NCI-H460 (cell line): Measurements from ENCODE around the gene DEGS2. TPM values are rescaled to one million over a fixed set of nuclear protein-coding genes. Genes with fewer than 3 reads are reported as not detected.

Experiments
- DNase-seq: peaks from one replicate; pipeline ENCODE4 v3.0.0-alpha.2; 2016; ENCODE audit warnings: low read depth; ENCODE audit errors: extremely low read depth
- total RNA-seq: library from RNA; depleted of rRNA; stranded (reverse); fragments of >200 nt; shearing (Covaris generic); gene quantifications from 2 replicates; pipeline ENCODE4 v1.2.3, GENCODE V29; 2014

The DEGS2 gene
- total RNA-seq, 1 experiment from 2014 or later, result 0.54 TPM

GRCh38 chr14:100117633-100118395 lies 41.6 kb downstream of the DEGS2 start:
- DNase-seq, result no peak

GRCh38 chr14:100117026-100117425 lies 42.4 kb downstream of the DEGS2 start:
- no peak for DNase-seq

- DNase-seq, result no peak
Observed at GRCh38 chr14:100116134-100116533, 43.3 kb downstream of the DEGS2 start.

- DNase-seq, result no peak
Observed at GRCh38 chr14:100115726-100116125, 43.7 kb downstream of the DEGS2 start.

- no peak for DNase-seq
Observed at GRCh38 chr14:100115236-100115635, 44.2 kb downstream of the DEGS2 start.

GRCh38 chr14:100114109-100114765 lies 45.2 kb downstream of the DEGS2 start:
- no peak for DNase-seq

GRCh38 chr14:100111931-100112704 lies 47.3 kb downstream of the DEGS2 start:
- DNase-seq, result no peak

- DNase-seq, result no peak
Observed at GRCh38 chr14:100110816-100111215, 48.6 kb downstream of the DEGS2 start.

GRCh38 chr14:100109594-100109955 lies 49.9 kb downstream of the DEGS2 start:
- DNase-seq, result no peak

GRCh38 chr14:100108840-100109593 lies 50.4 kb downstream of the DEGS2 start:
- DNase-seq, result no peak

- peak; percentile 60 for DNase-seq
Observed at GRCh38 chr14:100108042-100108825, 51.2 kb downstream of the DEGS2 start.

GRCh38 chr14:100107236-100107635 lies 52.2 kb downstream of the DEGS2 start:
- DNase-seq, result no peak

- no peak for DNase-seq
Observed at GRCh38 chr14:100106250-100107112, 53.0 kb downstream of the DEGS2 start.

- no peak for DNase-seq
Observed at GRCh38 chr14:100105357-100106169, 53.9 kb downstream of the DEGS2 start.

GRCh38 chr14:100104523-100105300 lies 54.7 kb downstream of the DEGS2 start:
- no peak for DNase-seq

GRCh38 chr14:100104006-100104352 lies 55.5 kb downstream of the DEGS2 start:
- DNase-seq, result no peak

GRCh38 chr14:100103250-100104005 lies 56.0 kb downstream of the DEGS2 start:
- DNase-seq, result no peak
